CD14-positive monocyte (primary cell): Measurements from ENCODE around the gene OR51I1. TPM values are rescaled to one million over a fixed set of nuclear protein-coding genes. Genes with fewer than 3 reads are reported as not detected.

Experiments
- DNase-seq, 3 donors: peaks; one replicate each; pipeline ENCODE4 v3.0.0-alpha.2; 2011 to 2022
- H2AFZ ChIP-seq: 2 replicates; pipeline ENCODE4 v1.6.0; 2012; ENCODE audit warnings: mild to moderate bottlenecking, low read depth, low read length, inconsistent platforms; ENCODE audit not compliant: insufficient read depth, poor library complexity, severe bottlenecking
- H3K27ac ChIP-seq, 2 donors: 1 replicate in 1 of 2; 2 replicates in 1 of 2; pipeline ENCODE4 v1.5.1; 2012 to 2013; ENCODE audit warnings: low read length in 2 of 2, control low read depth in 1 of 2, inconsistent platforms in 1 of 2, low read depth in 1 of 2, mild to moderate bottlenecking in 1 of 2
- H3K27me3 ChIP-seq, 2 donors: one replicate each; pipeline versions ENCODE4 v1.6.0 to v1.6.1; 2011 to 2013; ENCODE audit warnings: low read length in 2 of 2; ENCODE audit not compliant: control insufficient read depth in 2 of 2, insufficient read depth in 2 of 2
- H3K36me3 ChIP-seq, 2 donors: replicated peaks in 1 of 2; 1 replicate in 1 of 2; 2 replicates in 1 of 2; pipeline versions ENCODE4 v1.5.1 to v1.6.1; 2012 to 2013; ENCODE audit warnings: low read length in 2 of 2, control low read depth in 1 of 2, inconsistent platforms in 1 of 2, mild to moderate bottlenecking in 1 of 2; ENCODE audit not compliant: insufficient read depth in 2 of 2, control insufficient read depth in 1 of 2
- H3K4me1 ChIP-seq, 2 donors: 1 replicate in 1 of 2; 2 replicates in 1 of 2; pipeline versions ENCODE4 v1.5.1 to v1.6.1; 2012 to 2013; ENCODE audit warnings: low read length in 2 of 2, control low read depth in 1 of 2, inconsistent platforms in 1 of 2, mild to moderate bottlenecking in 1 of 2, moderate library complexity in 1 of 2; ENCODE audit not compliant: insufficient read depth in 2 of 2, control insufficient read depth in 1 of 2
- H3K4me2 ChIP-seq: replicated peaks from 2 replicates; pipeline ENCODE3; 2012; ENCODE audit warnings: low read length, moderate library complexity, mild to moderate bottlenecking; ENCODE audit not compliant: poor library complexity, severe bottlenecking; ENCODE audit errors: extremely low read depth
- H3K4me3 ChIP-seq, 3 experiments: fragments of 200-600 bp in 1 of 3; sonication (generic) in 1 of 3; replicated peaks in 1 of 3; 1 replicate in 2 of 3; 2 replicates in 1 of 3; pipeline ENCODE4 v1.5.1; 2011 to 2013; ENCODE audit warnings: low read length in 3 of 3, mild to moderate bottlenecking in 3 of 3, control low read depth in 2 of 3, low read depth in 2 of 3, inconsistent platforms in 1 of 3, moderate library complexity in 1 of 3
- H3K79me2 ChIP-seq: 2 replicates; pipeline ENCODE4 v1.6.0; 2012; ENCODE audit warnings: mild to moderate bottlenecking, control low read depth, inconsistent platforms, low read length, moderate library complexity; ENCODE audit not compliant: insufficient read depth
- H3K9ac ChIP-seq: 2 replicates; pipeline ENCODE4 v1.6.0; 2017; ENCODE audit warnings: low read length, mild to moderate bottlenecking; ENCODE audit not compliant: insufficient read depth, poor library complexity, severe bottlenecking
- H3K9me3 ChIP-seq, 2 donors: replicated peaks in 1 of 2; 1 replicate in 1 of 2; 2 replicates in 1 of 2; pipeline versions ENCODE4 v1.5.1 to v1.6.1; 2012 to 2013; ENCODE audit warnings: low read length in 2 of 2, control low read depth in 1 of 2; ENCODE audit not compliant: control insufficient read depth in 1 of 2, insufficient read depth in 1 of 2
- H4K20me1 ChIP-seq: 2 replicates; pipeline ENCODE4 v1.6.0; 2012; ENCODE audit warnings: mild to moderate bottlenecking, low read length, control low read depth, moderate library complexity; ENCODE audit not compliant: insufficient read depth
- H3K27ac Mint-ChIP-seq, 7 donors: one replicate each; pipeline ENCODE4 v1.8.0; 2020; ENCODE audit warnings: mild to moderate bottlenecking in 7 of 7, mixed read lengths in 7 of 7, moderate library complexity in 6 of 7, inconsistent platforms in 2 of 7
- H3K27me3 Mint-ChIP-seq, 3 donors: one replicate each; pipeline ENCODE4 v1.8.0; 2021 to 2022; ENCODE audit warnings: low read depth in 3 of 3, mild to moderate bottlenecking in 3 of 3, mixed read lengths in 3 of 3, moderate library complexity in 3 of 3, inconsistent platforms in 1 of 3
- H3K36me3 Mint-ChIP-seq, 2 donors: one replicate each; pipeline ENCODE4 v1.8.0; 2020; ENCODE audit warnings: mixed read lengths in 2 of 2, inconsistent platforms in 1 of 2, mild to moderate bottlenecking in 1 of 2
- H3K4me1 Mint-ChIP-seq: one replicate; pipeline ENCODE4 v1.8.0; 2020; ENCODE audit warnings: mild to moderate bottlenecking, mixed read lengths
- H3K4me3 Mint-ChIP-seq, 2 donors: one replicate each; pipeline ENCODE4 v1.8.0; 2020; ENCODE audit warnings: mild to moderate bottlenecking in 2 of 2, mixed read lengths in 2 of 2, moderate library complexity in 1 of 2
- H3K9me3 Mint-ChIP-seq, 7 donors: one replicate each; pipeline ENCODE4 v1.8.0; 2020 to 2022; ENCODE audit warnings: mixed read lengths in 7 of 7, mild to moderate bottlenecking in 6 of 7, moderate library complexity in 6 of 7, inconsistent platforms in 2 of 7
- intact Hi-C, 2 donors: fragments of 100-400 bp; cut with micrococcal nuclease; formaldehyde crosslinking; loops; one replicate each; pipeline versions ENCODE4 v1.15.0 to v1.15.1; 2023
- polyA plus RNA-seq, 3 donors: library from polyadenylated mRNA; depleted of rRNA in 1 of 3; unstranded in 2 of 3; stranded (reverse) in 1 of 3; fragments of 300-500 nt in 2 of 3; fragments of >200 nt in 1 of 3; fragmentation: Illumina TruSeq in 2 of 3; gene quantifications; 1 replicate in 2 of 3; 2 replicates in 1 of 3; pipeline ENCODE4 v1.2.3, GENCODE V29; 2012 to 2021
- TF ChIP-seq, protein P1 (sequence below): fragments of 200-600 bp; IDR thresholded peaks from one replicate; pipeline ENCODE4 v1.8.0; 2022; ENCODE audit warnings: antibody characterized with exemption, mild to moderate bottlenecking

The OR51I1 gene
- polyA plus RNA-seq, 3 donors = not detected

DNA sequence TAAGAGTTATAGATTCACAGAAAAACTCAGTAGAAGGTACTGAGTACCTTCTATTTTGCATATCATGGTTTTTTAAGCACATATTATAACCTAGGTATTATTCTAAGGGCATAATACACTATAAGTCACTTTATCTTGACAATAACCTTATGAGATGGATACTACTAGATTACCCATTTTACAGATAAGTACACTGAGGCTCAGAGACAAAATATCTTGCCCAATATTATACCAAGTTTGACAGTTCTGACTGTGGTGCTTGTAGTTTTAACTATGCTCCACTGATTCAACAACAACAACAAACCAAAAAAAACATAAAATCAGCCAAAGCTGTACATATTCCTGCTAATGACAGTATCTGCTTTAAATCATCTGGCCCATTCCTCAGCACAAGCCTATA lies 47.2 kb downstream of the OR51I1 start:
- H3K27ac Mint-ChIP-seq = no peak overlapping the region
- Histone ChIP-seq H3K4me3 (no peak overlapping the region), H4K20me1 (no peaks in the 10 kb centered on the region), H3K27ac (no peak overlapping the region), H3K4me2 (no peak overlapping the region), H2AFZ (no peak overlapping the region), H3K36me3 (no peaks in the 10 kb centered on the region), H3K9ac (no peak overlapping the region), H3K9me3 (no peaks in the 10 kb centered on the region), H3K4me1 (no peaks in the 10 kb centered on the region), H3K79me2 (no peaks in the 10 kb centered on the region), H3K27me3 (no peaks in the 10 kb centered on the region)
- no peaks in the 10 kb centered on the region for H3K27me3 Mint-ChIP-seq
- peaks cover 0 to 2% (median 0%) of the 10 kb centered on the region in 7 donors for H3K9me3 Mint-ChIP-seq
- no peaks in the 10 kb centered on the region for H3K4me1 Mint-ChIP-seq
- TF ChIP-seq, protein P1, sequence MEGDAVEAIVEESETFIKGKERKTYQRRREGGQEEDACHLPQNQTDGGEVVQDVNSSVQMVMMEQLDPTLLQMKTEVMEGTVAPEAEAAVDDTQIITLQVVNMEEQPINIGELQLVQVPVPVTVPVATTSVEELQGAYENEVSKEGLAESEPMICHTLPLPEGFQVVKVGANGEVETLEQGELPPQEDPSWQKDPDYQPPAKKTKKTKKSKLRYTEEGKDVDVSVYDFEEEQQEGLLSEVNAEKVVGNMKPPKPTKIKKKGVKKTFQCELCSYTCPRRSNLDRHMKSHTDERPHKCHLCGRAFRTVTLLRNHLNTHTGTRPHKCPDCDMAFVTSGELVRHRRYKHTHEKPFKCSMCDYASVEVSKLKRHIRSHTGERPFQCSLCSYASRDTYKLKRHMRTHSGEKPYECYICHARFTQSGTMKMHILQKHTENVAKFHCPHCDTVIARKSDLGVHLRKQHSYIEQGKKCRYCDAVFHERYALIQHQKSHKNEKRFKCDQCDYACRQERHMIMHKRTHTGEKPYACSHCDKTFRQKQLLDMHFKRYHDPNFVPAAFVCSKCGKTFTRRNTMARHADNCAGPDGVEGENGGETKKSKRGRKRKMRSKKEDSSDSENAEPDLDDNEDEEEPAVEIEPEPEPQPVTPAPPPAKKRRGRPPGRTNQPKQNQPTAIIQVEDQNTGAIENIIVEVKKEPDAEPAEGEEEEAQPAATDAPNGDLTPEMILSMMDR = no peak
- no peak for DNase-seq
- no peak overlapping the region for H3K4me3 Mint-ChIP-seq
- intact Hi-C loops = no loop called here
- H3K36me3 Mint-ChIP-seq = no peaks in the 10 kb centered on the region

Other genes starting within 250 kb of the OR51I1 start
- gene OR51V1, start 240.8 kb downstream of the OR51I1 start, polyA plus RNA-seq = not detected
- gene HBB, start 214.4 kb downstream of the OR51I1 start, polyA plus RNA-seq = 100 to 1,000 TPM in 2 of 3 donors, 1 to 10 TPM in 1; 3.0 to 298 (median 278) TPM
- not detected for gene HBD, start 207.0 kb downstream of the OR51I1 start, polyA plus RNA-seq
- gene HBG1, start 191.7 kb downstream of the OR51I1 start, polyA plus RNA-seq = not detected
- gene HBG2, start 186.7 kb downstream of the OR51I1 start, polyA plus RNA-seq = 1 to 10 TPM in 1 of 3 donors, not detected in 2; 5.1 TPM
- not detected for gene HBE1, start 171.6 kb downstream of the OR51I1 start, polyA plus RNA-seq
- not detected for gene OR51B4, start 139.6 kb downstream of the OR51I1 start, polyA plus RNA-seq
- not detected for gene OR51B2, start 117.2 kb downstream of the OR51I1 start, polyA plus RNA-seq
- not detected for gene OR51B5, start 98.0 kb downstream of the OR51I1 start, polyA plus RNA-seq
- gene OR51B6, start 90.0 kb downstream of the OR51I1 start, polyA plus RNA-seq = not detected
- gene OR51M1, start 57.7 kb downstream of the OR51I1 start, polyA plus RNA-seq = not detected
- gene OR51Q1, start 19.4 kb downstream of the OR51I1 start, polyA plus RNA-seq = not detected
- gene OR51I2, start 7.8 kb upstream of the OR51I1 start, polyA plus RNA-seq = not detected
- gene OR52D1, start 47.2 kb upstream of the OR51I1 start, polyA plus RNA-seq = not detected
- gene UBQLN3, start 68.4 kb upstream of the OR51I1 start, polyA plus RNA-seq = not detected
- gene UBQLNL, start 75.2 kb upstream of the OR51I1 start, polyA plus RNA-seq = under 1 TPM in 1 of 3 donors, not detected in 2; 0.33 TPM
- gene OR52H1, start 107.0 kb upstream of the OR51I1 start, polyA plus RNA-seq = not detected
- not detected for gene OR52B6, start 139.4 kb upstream of the OR51I1 start, polyA plus RNA-seq
- under 1 TPM; 0.11 to 0.44 (median 0.15) TPM for gene TRIM6, start 155.1 kb upstream of the OR51I1 start, polyA plus RNA-seq
- 10 to 100 TPM; 21.9 to 25.7 (median 23.5) TPM for gene TRIM34, start 183.5 kb upstream of the OR51I1 start, polyA plus RNA-seq
- gene TRIM5, start 243.6 kb upstream of the OR51I1 start, polyA plus RNA-seq = 10 to 100 TPM in 2 of 3 donors, 1 to 10 TPM in 1; 9.4 to 14.4 (median 10.6) TPM
- gene TRIM22, start 248.3 kb upstream of the OR51I1 start, polyA plus RNA-seq = 100 to 1,000 TPM; 122 to 277 (median 132) TPM